ENCODE results near the gene LHFPL5.

GRCh38 chr6:35784200-35784599, 21.0 kb upstream of the LHFPL5 start:
- no peak for TF ChIP-seq CTCF (CRISPR knock-in tag; IDR thresholded peaks at IDR 0.05)
- TF ChIP-seq ZNF737 (CRISPR knock-in tag; IDR thresholded peaks at IDR 0.05; ENCODE audit: borderline replicate concordance): no peak
- TF ChIP-seq EP300 (IDR thresholded peaks at IDR 0.05; ENCODE audit: low read depth in 2 of 2, low read length in 2 of 2): no peak
- TF ChIP-seq EP300 (CRISPR knock-in tag; IDR thresholded peaks at IDR 0.05; ENCODE audit: borderline replicate concordance): no peak
- TF ChIP-seq FOSL1 (CRISPR knock-in tag; IDR thresholded peaks at IDR 0.05; ENCODE audit: borderline replicate concordance): no peak
- no peak for TF ChIP-seq GTF2F1 (IDR thresholded peaks at IDR 0.05; ENCODE audit: low read length)
- TF ChIP-seq POLR2A (IDR thresholded peaks at IDR 0.05; ENCODE audit: insufficient read depth in 1 of 2, low read depth in 2 of 2, low read length in 2 of 2): no peak
- no peak for TF ChIP-seq FIP1L1 (IDR thresholded peaks at IDR 0.05; ENCODE audit: borderline replicate concordance, insufficient read depth, low read depth, low read length)
- TF ChIP-seq DPF2 (CRISPR knock-in tag; IDR thresholded peaks at IDR 0.05; ENCODE audit: borderline replicate concordance, low read depth): no peak
- TF ChIP-seq GABPA (IDR thresholded peaks at IDR 0.05; ENCODE audit: low read depth, low read length): no peak
- no peak for TF ChIP-seq GABPA (CRISPR knock-in tag; IDR thresholded peaks at IDR 0.05; ENCODE audit: low read depth)
- TF ChIP-seq MYNN (CRISPR knock-in tag; IDR thresholded peaks at IDR 0.05; ENCODE audit: low read depth): no peak
- no peak for TF ChIP-seq U2AF2 (IDR thresholded peaks at IDR 0.05; ENCODE audit: low read depth, low read length)
- no peak for TF ChIP-seq ZNF710 (CRISPR knock-in tag; IDR thresholded peaks at IDR 0.05; ENCODE audit: borderline replicate concordance)
- no peak for TF ChIP-seq KAT2B (IDR thresholded peaks at IDR 0.05; ENCODE audit: borderline replicate concordance, low read depth, low read length)
- TF ChIP-seq ESRRA (CRISPR knock-in tag; IDR thresholded peaks at IDR 0.05; ENCODE audit: low read depth): no peak
